Measurements from ENCODE around the gene FBRSL1.

DNA sequence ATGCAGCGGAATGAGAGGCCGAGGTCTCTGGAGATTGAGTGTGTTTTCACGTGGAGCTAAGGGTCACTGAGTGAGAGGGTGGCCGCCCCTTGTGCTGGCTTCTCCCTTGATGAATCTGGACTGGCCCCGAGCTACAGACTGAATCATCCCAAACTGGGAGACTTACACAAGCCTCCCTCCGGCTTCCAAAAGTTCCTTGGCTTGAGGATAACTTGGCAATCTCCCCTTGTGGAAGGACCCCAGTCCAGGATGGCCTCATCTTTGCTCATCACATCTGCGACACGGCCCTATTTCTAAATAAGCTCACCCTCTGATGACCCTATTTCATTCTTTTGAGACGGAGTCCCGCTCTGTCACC lies 41.5 kb upstream of the FBRSL1 start:
- TF ChIP-seq, protein P1, sequence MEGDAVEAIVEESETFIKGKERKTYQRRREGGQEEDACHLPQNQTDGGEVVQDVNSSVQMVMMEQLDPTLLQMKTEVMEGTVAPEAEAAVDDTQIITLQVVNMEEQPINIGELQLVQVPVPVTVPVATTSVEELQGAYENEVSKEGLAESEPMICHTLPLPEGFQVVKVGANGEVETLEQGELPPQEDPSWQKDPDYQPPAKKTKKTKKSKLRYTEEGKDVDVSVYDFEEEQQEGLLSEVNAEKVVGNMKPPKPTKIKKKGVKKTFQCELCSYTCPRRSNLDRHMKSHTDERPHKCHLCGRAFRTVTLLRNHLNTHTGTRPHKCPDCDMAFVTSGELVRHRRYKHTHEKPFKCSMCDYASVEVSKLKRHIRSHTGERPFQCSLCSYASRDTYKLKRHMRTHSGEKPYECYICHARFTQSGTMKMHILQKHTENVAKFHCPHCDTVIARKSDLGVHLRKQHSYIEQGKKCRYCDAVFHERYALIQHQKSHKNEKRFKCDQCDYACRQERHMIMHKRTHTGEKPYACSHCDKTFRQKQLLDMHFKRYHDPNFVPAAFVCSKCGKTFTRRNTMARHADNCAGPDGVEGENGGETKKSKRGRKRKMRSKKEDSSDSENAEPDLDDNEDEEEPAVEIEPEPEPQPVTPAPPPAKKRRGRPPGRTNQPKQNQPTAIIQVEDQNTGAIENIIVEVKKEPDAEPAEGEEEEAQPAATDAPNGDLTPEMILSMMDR (IDR thresholded peaks at IDR 0.05) = no peak
- TF ChIP-seq EP300 (IDR thresholded peaks at IDR 0.05) = no peak
